ENCODE data around the gene TMEM88.
A peak's percentile ranks its signal among the peaks of the same experiment; 100 is the strongest.

The TMEM88 gene

DNA sequence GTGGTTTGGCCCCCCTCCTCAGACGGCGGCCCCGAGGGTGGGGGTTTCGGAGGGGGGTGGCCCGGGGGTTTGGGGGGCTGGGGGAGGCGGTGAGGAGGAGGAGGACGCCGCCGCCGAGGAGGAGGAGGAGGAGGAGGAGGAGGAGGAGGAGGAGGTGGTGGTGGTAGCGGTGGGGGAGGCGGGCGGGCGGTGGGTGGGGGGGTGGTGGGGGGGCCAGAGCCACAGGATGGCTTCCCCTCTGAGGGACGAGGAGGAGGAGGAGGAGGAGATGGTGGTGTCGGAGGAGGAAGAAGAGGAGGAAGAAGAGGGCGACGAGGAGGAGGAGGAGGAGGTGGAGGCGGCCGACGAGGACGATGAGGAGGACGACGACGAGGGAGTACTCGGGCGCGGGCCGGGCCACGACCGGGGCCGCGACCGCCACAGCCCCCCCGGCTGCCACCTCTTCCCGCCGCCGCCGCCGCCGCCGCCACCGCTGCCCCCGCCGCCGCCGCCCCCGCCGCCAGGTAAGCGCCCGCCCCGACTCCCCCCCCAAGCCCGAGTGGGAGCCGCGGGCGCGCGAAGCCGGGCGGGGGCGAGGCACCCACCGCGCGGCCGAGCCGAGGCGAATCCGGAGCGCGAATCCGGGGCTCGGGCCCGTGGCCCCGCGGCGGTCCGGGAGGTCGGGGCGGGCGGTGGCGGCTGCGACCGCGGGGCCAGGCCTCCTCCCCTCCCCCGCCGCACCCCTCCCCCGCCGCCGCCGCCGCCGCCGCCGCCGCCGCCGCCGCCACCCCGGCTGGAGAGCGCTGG, 29.9 kb downstream of the TMEM88 start:
- DNase-seq, result peak; percentile 31 to 44 (median 35)
- Mint-ChIP-seq H3K36me3 (ENCODE audit: insufficient read depth) (peaks cover 19% of the 10 kb centered on the region), H3K9me3 (no peaks in the 10 kb centered on the region), H3K27ac (peak overlapping the region; percentile 16 to 50), H3K4me3 (peak overlapping the region; percentile 57 to 65), H3K4me1 (ENCODE audit: low read depth in 2 of 2) (peaks cover 0 to 8% of the 10 kb centered on the region in 2 donors), H3K27me3 (no peaks in the 10 kb centered on the region)
- ATAC-seq (replicated peaks), result peak; percentile 7

DNA sequence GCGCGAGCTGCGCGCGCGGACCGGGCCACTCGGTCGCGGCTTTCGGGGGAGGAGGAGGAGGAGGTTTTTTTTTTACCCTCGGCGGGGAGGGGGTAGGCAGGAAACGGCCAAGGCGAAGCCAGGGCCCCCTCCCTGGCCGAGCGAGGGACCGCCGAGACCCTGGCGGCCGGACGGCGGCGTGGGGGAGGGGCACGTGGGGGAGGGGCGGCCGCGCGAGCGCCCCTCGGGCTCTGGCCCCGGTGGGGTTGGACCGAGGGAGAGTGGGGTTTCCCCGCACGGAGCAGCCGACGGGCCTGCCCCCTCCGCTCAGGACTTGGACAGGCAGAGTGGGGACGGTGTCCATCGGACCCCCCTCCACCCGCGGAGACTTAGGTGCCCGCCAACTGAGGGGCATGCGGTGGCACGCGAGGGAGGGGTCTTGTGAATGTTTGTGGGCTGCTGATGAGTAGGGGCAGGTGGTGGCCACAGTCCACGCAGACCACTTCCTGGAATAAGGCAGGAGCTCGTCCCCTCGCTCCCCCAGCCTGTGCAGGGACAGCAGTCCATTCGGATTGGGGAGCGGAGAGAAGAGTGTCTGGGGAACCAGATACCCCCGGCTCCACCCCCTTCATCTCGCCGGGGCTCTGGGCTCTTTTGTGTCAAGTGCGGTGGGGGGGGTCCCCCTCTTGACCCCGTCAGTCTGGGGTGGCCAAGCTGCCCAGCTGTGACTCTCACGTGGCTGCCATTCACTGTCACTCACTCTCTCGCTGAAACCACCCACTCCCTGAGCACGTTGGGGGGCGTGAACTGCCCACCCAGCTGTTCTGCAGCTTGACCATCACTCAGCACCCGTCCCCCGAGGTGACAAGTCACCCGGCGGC, 30.7 kb downstream of the TMEM88 start:
- DNase-seq (peak; percentile 31 to 47 (median 47)), ATAC-seq (replicated peaks) (peak; percentile 17)
- H3K9me3 Mint-ChIP-seq, result no peaks in the 10 kb centered on the region
- H3K4me1 Mint-ChIP-seq (ENCODE audit: low read depth in 2 of 2), result peaks cover 5 to 8% of the 10 kb centered on the region in 2 donors
- H3K4me3 Mint-ChIP-seq, result no peak overlapping the region
- peaks cover 26% of the 10 kb centered on the region for H3K36me3 Mint-ChIP-seq (ENCODE audit: insufficient read depth)
- H3K27ac Mint-ChIP-seq, result no peak overlapping the region
- H3K27me3 Mint-ChIP-seq, result no peaks in the 10 kb centered on the region

DNA sequence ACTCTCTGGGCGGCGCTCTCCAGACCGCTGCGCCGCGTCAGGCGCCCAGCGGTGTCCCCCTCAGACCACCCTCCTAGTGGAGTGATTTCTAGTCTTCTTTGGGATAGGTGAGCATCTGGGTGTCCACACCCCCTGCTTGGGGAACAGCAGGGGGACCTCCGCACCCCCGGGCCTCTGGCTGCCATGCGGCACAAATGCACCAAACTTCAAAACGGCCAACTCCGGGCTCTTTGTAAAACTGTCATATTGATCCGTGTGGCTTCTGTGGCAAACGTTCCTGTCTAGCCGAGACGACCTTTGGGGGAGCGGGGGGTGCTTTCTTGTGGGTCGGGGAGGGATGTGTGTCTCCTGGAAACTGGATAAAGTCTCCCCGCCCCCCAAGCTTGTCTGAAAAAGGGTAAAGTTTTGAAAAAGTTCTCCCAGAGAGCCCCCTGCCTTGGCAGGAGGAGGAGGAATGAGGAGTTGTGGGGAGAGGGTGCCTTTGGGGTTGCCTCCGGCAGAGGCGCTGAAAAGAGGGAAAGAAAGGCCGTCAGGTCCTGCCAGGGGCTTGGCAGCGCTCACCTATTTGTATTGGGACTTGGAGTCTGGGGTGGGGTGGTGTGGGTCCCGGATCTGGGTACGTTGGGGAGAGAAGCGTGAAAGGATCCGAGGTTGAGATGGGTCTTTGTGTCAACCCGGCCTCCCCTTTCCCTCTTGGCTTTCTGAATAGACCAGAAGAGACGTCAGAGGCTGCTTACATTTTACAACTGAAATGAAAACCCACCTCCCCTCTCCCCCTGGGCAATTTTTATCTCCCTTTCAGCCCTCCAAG, 31.6 kb downstream of the TMEM88 start:
- no peak overlapping the region for H3K27ac Mint-ChIP-seq
- H3K36me3 Mint-ChIP-seq (ENCODE audit: insufficient read depth), result peaks cover 35% of the 10 kb centered on the region
- no peaks in the 10 kb centered on the region for H3K9me3 Mint-ChIP-seq
- H3K4me1 Mint-ChIP-seq (ENCODE audit: low read depth in 2 of 2), result peaks cover 8 to 10% of the 10 kb centered on the region in 2 donors
- peak; percentile 18 for ATAC-seq (replicated peaks)
- no peak overlapping the region for H3K4me3 Mint-ChIP-seq
- DNase-seq, result peak; percentile 33 to 61 (median 45)
- no peaks in the 10 kb centered on the region for H3K27me3 Mint-ChIP-seq

DNA sequence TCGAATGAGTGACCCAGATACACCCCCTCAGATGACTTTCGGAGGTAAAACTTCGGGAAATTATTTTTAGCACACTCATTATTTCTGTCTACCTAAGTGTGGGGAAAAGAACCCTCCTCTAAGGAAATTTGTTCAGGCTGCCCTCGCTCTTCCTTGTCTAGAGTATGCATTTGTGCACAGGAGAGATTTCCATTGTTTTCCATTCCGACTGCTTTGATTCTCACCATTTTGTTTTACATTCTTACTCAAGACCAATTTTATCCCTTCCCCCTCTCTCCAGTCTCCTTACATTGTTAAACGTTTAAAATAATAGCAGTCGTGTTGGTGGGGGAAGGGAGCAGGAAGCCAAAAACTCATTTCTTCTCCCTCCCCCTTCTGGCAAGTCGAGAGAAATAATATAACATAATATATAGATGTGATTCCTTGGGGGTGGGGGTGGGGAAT, 32.2 kb downstream of the TMEM88 start:
- H3K27me3 Mint-ChIP-seq, result no peaks in the 10 kb centered on the region
- ATAC-seq (replicated peaks) (peak; percentile 28), DNase-seq (no peak)
- peaks cover 8 to 10% of the 10 kb centered on the region in 2 donors for H3K4me1 Mint-ChIP-seq (ENCODE audit: low read depth in 2 of 2)
- no peaks in the 10 kb centered on the region for H3K9me3 Mint-ChIP-seq
- no peak overlapping the region for H3K27ac Mint-ChIP-seq
- peaks cover 41% of the 10 kb centered on the region for H3K36me3 Mint-ChIP-seq (ENCODE audit: insufficient read depth)
- no peak overlapping the region for H3K4me3 Mint-ChIP-seq

DNA sequence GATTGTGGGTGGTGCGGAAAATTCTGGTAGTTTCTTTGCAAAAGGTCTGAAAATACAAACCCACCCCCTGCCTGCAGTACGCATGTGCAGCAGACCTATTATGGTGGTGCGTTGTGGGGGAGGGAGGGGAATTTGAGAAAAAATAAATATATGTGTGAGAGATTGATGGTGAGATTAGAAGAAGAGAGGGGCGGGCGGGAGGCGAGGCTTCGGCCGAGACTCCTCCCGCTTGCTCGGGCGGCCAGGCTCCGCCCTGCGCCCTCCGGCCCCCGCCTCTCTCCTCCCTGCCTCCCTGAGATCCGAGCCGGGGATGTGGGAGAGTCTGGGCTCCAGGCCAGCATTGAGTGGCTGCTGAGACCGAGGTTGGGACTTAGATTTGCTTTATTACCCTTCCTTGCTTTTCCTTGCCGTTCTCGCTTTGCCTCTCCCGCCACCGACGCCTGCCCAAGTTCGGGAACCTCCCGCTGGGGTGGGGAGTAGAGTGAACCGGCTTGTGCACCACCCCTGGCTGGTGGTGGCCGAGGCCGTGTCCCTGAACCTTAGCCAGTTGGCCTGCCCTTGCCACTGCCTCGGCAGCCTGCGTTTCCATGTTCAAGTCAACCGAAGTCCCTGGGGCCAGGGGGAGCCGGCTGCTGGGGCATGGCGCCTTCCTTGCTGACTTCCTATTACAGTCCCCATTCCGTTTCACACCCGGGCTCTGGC, 32.8 kb downstream of the TMEM88 start:
- H3K27me3 Mint-ChIP-seq, result no peaks in the 10 kb centered on the region
- no peaks in the 10 kb centered on the region for H3K9me3 Mint-ChIP-seq
- peaks cover 47% of the 10 kb centered on the region for H3K36me3 Mint-ChIP-seq (ENCODE audit: insufficient read depth)
- peaks cover 8 to 10% of the 10 kb centered on the region in 2 donors for H3K4me1 Mint-ChIP-seq (ENCODE audit: low read depth in 2 of 2)
- DNase-seq (peak; percentile 78 to 82 (median 80)), ATAC-seq (replicated peaks) (peak; percentile 72)
- H3K4me3 Mint-ChIP-seq, result no peak overlapping the region
- no peak overlapping the region for H3K27ac Mint-ChIP-seq

DNA sequence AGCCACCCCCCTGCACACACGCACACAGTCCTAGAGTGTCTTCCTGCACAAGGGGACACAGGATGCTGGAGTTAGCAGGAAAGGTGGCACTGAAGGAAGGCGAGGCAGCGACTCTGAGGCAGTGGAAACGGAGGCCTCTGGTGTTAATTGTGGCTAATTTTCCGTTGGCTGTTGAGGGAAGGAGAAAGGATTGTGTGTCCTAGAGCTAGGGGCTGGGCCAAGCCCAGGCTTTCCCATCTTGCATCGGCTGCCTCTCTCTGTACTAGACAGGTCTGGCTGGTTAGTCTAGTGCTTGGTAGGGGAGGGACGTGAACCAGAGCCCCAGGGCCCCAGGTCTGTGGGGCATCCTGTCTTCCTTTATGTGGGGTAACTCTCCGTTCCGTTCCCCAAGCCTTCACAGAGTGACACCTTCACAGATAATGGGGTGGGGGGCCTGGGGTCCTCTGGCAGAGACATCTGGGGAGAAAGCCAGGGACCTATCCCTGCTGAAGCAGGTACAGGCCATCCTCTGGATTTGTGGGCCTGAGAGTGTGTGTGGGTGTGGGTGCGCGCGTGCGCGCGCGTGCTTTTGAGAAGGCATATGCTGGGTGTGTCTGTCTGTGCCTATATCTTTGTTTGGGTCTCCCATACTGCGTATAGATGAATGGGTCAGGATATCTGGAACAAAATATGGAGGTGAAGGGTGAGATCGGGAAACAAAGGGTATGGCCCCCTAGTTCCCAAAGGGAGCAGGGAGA, 33.5 kb downstream of the TMEM88 start, which contains the start of gene CHD3:
Gene CHD3, plus strand, starts transcription at position 606 of the 737 bp plus-strand sequence. CDS start 212 bp downstream, outside the sequence.
- DNase-seq, result peak; percentile 13 to 29 (median 15)
- no peak within 1 kb of the TSS for H3K4me3 Mint-ChIP-seq

DNA sequence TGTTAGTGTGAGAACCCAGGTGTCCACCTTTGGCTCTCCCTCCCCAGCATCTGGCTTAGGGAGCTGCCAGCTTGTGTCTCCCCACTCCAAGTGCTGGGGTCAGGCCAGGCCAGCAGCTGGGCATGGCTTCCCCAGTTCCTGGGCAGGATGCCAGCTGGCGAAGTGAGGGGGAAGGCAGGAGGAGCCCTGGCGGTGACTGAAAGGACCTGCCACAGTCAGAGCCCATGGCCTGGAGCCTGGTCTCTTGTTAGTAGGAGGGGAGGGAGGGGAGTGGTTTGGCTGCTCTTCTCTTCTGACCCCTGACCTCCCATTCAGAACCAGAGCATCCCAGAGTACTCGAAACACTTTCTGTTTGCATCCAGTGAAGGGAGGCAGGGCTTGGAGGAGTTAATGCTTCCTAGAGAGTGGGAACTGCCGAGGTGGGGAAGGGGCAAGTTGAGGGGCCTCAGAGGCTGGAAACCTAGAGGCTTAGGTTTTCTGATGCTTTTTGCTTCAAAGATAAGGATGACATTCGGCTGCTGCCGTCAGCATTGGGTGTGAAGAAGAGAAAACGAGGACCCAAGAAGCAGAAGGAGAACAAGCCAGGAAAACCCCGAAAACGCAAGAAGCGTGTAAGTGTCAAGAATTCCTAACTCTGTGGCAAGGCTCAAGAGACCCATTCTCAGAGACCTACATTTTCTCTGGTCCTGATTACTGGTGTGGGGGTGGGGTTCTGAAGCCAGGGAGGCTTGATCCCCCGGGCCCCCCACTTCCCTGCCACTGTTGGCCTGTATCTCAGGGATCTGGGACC, 34.5 kb downstream of the TMEM88 start:
- no peak for ATAC-seq (replicated peaks)
- Mint-ChIP-seq H3K27ac (no peak overlapping the region), H3K4me3 (no peak overlapping the region), H3K9me3 (no peaks in the 10 kb centered on the region), H3K4me1 (ENCODE audit: low read depth in 2 of 2) (peaks cover 8 to 10% of the 10 kb centered on the region in 2 donors), H3K27me3 (no peaks in the 10 kb centered on the region), H3K36me3 (ENCODE audit: insufficient read depth) (peaks cover 55% of the 10 kb centered on the region)
- peak in 1 of 3 experiments; percentile 13 for DNase-seq

More for the DNA sequence above, 33.5 kb downstream of the TMEM88 start, which contains the start of gene CHD3:
- Mint-ChIP-seq H3K27me3 (no peaks in the 10 kb centered on the region), H3K36me3 (ENCODE audit: insufficient read depth) (peaks cover 54% of the 10 kb centered on the region), H3K4me1 (ENCODE audit: low read depth in 2 of 2) (peaks cover 8 to 10% of the 10 kb centered on the region in 2 donors), H3K9me3 (no peaks in the 10 kb centered on the region), H3K27ac (no peak within 1 kb of the TSS)
- ATAC-seq (replicated peaks), result peak; percentile 17

DNA sequence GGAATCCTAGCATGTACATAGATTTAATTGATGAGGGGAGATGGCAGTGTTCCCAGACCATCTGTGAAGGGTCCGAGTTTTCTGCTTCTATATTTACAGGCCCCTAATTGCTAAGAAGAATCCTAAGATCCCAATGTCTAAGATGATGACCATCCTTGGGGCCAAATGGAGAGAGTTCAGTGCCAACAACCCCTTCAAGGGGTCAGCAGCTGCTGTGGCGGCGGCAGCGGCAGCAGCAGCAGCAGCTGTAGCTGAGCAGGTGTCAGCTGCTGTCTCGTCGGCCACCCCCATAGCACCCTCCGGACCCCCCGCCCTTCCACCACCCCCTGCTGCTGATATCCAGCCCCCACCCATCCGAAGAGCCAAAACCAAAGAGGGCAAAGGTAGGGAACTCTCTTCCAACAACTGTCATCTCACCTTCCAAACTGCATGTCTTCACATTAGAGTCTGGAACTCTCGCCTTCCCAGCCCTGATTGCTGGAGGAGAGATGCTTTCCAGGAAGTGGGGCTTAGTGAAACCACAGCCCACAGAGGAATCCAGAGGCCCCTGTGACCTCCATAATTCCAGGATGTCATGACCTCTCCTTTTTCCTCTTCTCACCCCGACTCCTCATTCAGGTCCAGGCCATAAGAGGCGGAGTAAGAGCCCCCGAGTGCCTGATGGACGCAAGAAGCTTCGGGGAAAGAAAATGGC, 38.5 kb downstream of the TMEM88 start:
- peaks cover 2 to 28% of the 10 kb centered on the region in 2 donors for H3K4me1 Mint-ChIP-seq (ENCODE audit: low read depth in 2 of 2)
- no peak for DNase-seq
- no peaks in the 10 kb centered on the region for H3K9me3 Mint-ChIP-seq
- peak overlapping the region in 1 of 2 donors; percentile 71 for H3K27ac Mint-ChIP-seq
- no peaks in the 10 kb centered on the region for H3K27me3 Mint-ChIP-seq
- ATAC-seq (replicated peaks), result no peak
- H3K4me3 Mint-ChIP-seq, result no peak overlapping the region
- H3K36me3 Mint-ChIP-seq (ENCODE audit: insufficient read depth), result peaks cover 80% of the 10 kb centered on the region

DNA sequence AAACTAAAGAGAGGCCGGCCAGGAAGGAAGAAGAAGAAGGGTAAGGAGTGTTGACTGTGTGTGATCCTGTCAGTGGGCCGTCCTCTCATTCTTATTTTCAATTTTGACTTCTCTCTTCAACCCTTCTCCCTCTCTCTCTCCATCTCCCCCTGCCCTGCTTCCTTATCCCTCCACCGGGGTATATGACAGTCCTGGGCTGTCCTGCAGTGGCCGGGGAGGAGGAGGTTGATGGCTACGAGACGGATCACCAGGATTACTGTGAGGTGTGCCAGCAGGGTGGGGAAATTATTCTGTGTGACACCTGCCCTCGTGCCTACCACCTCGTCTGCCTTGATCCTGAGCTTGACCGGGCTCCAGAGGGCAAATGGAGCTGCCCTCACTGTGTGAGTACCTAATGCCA, 39.4 kb downstream of the TMEM88 start:
- peaks cover 2 to 28% of the 10 kb centered on the region in 2 donors for H3K4me1 Mint-ChIP-seq (ENCODE audit: low read depth in 2 of 2)
- no peak for ATAC-seq (replicated peaks)
- H3K36me3 Mint-ChIP-seq (ENCODE audit: insufficient read depth), result peaks cover 89% of the 10 kb centered on the region
- no peaks in the 10 kb centered on the region for H3K27me3 Mint-ChIP-seq
- DNase-seq, result no peak
- peak overlapping the region in 1 of 2 donors; percentile 20 for H3K27ac Mint-ChIP-seq
- no peaks in the 10 kb centered on the region for H3K9me3 Mint-ChIP-seq
- no peak overlapping the region for H3K4me3 Mint-ChIP-seq

DNA sequence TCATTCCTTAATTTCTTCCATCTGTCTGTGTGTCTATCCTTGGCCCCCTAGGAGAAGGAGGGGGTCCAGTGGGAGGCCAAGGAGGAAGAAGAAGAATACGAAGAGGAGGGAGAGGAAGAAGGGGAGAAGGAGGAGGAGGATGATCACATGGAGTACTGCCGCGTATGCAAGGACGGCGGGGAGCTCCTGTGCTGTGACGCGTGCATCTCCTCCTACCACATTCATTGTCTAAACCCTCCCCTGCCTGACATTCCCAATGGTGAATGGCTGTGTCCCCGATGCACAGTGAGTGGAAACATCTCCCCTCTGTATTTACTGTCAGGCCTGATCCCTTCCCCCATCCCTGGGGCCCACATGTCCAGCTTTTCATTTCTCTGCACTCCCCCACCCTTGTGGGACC, 40.0 kb downstream of the TMEM88 start:
- Mint-ChIP-seq H3K4me3 (no peak overlapping the region), H3K36me3 (ENCODE audit: insufficient read depth) (peaks cover 89% of the 10 kb centered on the region), H3K9me3 (no peaks in the 10 kb centered on the region), H3K27ac (peak overlapping the region; percentile 20 to 67), H3K4me1 (ENCODE audit: low read depth in 2 of 2) (peaks cover 2 to 28% of the 10 kb centered on the region in 2 donors), H3K27me3 (no peaks in the 10 kb centered on the region)
- ATAC-seq (replicated peaks), result no peak
- no peak for DNase-seq

DNA sequence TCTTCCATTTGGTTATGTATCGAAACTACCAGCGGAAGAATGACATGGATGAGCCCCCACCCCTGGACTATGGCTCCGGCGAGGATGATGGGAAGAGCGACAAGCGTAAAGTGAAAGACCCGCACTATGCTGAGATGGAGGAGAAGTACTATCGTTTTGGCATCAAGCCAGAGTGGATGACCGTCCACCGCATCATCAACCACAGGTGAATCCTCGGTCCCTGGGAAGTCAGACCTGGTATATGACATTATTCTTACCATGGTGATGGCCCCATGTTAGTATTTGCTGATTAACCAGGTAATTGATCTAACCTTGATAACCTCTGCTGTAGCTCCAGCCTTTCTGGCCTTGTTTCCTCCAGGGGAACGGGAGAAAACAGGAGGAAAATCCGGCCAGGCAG, 42.2 kb downstream of the TMEM88 start:
- Mint-ChIP-seq H3K27ac (peak overlapping the region; percentile 16 to 44), H3K27me3 (no peaks in the 10 kb centered on the region), H3K36me3 (ENCODE audit: insufficient read depth) (peaks cover 91% of the 10 kb centered on the region), H3K4me3 (no peak overlapping the region), H3K9me3 (no peaks in the 10 kb centered on the region), H3K4me1 (ENCODE audit: low read depth in 2 of 2) (peaks cover 2 to 18% of the 10 kb centered on the region in 2 donors)
- DNase-seq (no peak), ATAC-seq (replicated peaks) (no peak)

Measured in effector memory CD8-positive, alpha-beta T cell (primary cell).